GM12878 (cell line): ENCODE data around the gene VRTN. TPM values are rescaled to one million over a fixed set of nuclear protein-coding genes. Genes with fewer than 3 reads are reported as not detected.

Experiments used
- ATAC-seq: fragments of 200-7000 bp; cut with Tn5 transposase; 3 replicates; pipeline ENCODE4 v1.9.1; 2020; ENCODE audit warnings: mild to moderate bottlenecking, moderate library complexity
- BruUV-seq: library from RNA; stranded (reverse); fragments of 400-500 nt; replicated peaks from 2 replicates; lab custom pipeline; 2021; lab: Mats Ljungman, UMichigan
- CTCF ChIA-PET: fragments of 300-600 bp; sonication (Branson Sonifier 250); formaldehyde crosslinking; extraction: SDS; loops from one replicate; lab custom pipeline; 2021; ENCODE audit warnings: inconsistent platforms; lab: Yijun Ruan, JAX
- POLR2A ChIA-PET: fragments of 350-600 bp; formaldehyde crosslinking; extraction: SDS; loops from one replicate; lab custom pipeline; 2021; ENCODE audit warnings: inconsistent platforms; lab: Charles Lee
- RAD21 ChIA-PET: fragments of 300-600 bp; sonication (Branson Sonifier 250); formaldehyde crosslinking; loops from one replicate; lab custom pipeline; 2023; ENCODE audit warnings: antibody characterized with exemption; ENCODE audit not compliant: unreplicated experiment; lab: Charles Lee
- SMC1A ChIA-PET: fragments of 300-600 bp; sonication (Branson Sonifier 250); formaldehyde crosslinking; loops from one replicate; lab custom pipeline; 2023; ENCODE audit not compliant: unreplicated experiment, uncharacterized antibody; lab: Charles Lee
- DNase-seq: peaks from one replicate; pipeline ENCODE4 v3.0.0-alpha.2; 2011; ENCODE audit warnings: low read depth, low spot score
- FAIRE-seq: peaks from 3 replicates; lab custom pipeline; 2011; peaks lifted over from hg19 to GRCh38; lab: Jason Lieb, UNC
- H2AFZ ChIP-seq: 2 replicates; pipeline ENCODE4 v1.6.0; 2011; ENCODE audit warnings: low read depth, low read length, control low read depth; ENCODE audit not compliant: control insufficient read depth
- H3K27ac ChIP-seq: 2 replicates; pipeline ENCODE4 v1.5.1; 2011; ENCODE audit warnings: control low read depth; ENCODE audit not compliant: control insufficient read depth, insufficient read depth
- H3K27me3 ChIP-seq, 2 experiments: replicated peaks in 1 of 2; 2 replicates each; pipeline versions ENCODE4 v1.6.0 to v1.6.1; 2011; ENCODE audit warnings: low read length in 1 of 2; ENCODE audit not compliant: control insufficient read depth in 2 of 2, insufficient read depth in 2 of 2
- H3K36me3 ChIP-seq, 2 experiments: 2 replicates each; pipeline ENCODE4 v1.5.1; 2011; ENCODE audit warnings: low read length in 1 of 2; ENCODE audit not compliant: control insufficient read depth in 2 of 2, insufficient read depth in 2 of 2
- H3K4me1 ChIP-seq: 2 replicates; pipeline ENCODE4 v1.6.1; 2011; ENCODE audit warnings: mild to moderate bottlenecking, low read length, moderate library complexity, mixed read lengths; ENCODE audit not compliant: control insufficient read depth, insufficient read depth
- H3K4me2 ChIP-seq: 2 replicates; pipeline ENCODE4 v1.6.0; 2011; ENCODE audit warnings: control low read depth; ENCODE audit not compliant: control insufficient read depth, insufficient read depth
- H3K4me3 ChIP-seq: fragments of 200-600 bp; sonication (generic); 2 replicates; pipeline ENCODE4 v1.5.1; 2016
- H3K79me2 ChIP-seq: 2 replicates; pipeline ENCODE4 v1.6.0; 2011; ENCODE audit warnings: low read length; ENCODE audit not compliant: control insufficient read depth, insufficient read depth
- H3K9ac ChIP-seq: 2 replicates; pipeline ENCODE4 v1.8.0; 2011; ENCODE audit warnings: low read length, control low read depth, mixed read lengths; ENCODE audit not compliant: control insufficient read depth, insufficient read depth
- H3K9me3 ChIP-seq: replicated peaks from 3 replicates; pipeline ENCODE4 v1.5.1; 2011; ENCODE audit warnings: mild to moderate bottlenecking, low read length; ENCODE audit not compliant: control insufficient read depth, insufficient read depth
- H4K20me1 ChIP-seq: 2 replicates; pipeline ENCODE4 v1.6.0; 2011; ENCODE audit not compliant: control insufficient read depth, insufficient read depth
- EGR1 ChIP-seq, 2 experiments: IDR thresholded peaks; 1 replicate in 1 of 2; 2 replicates in 1 of 2; pipeline ENCODE4 v1.6.1; 2011 to 2012; ENCODE audit warnings: low read depth in 2 of 2, low read length in 2 of 2, borderline replicate concordance in 1 of 2, mild to moderate bottlenecking in 1 of 2, moderate library complexity in 1 of 2
- ETV6 ChIP-seq, 2 experiments: fragments of 450-650 bp in 1 of 2; IDR thresholded peaks in 1 of 2; conservative IDR thresholded peaks in 1 of 2; 2 replicates each; pipeline ENCODE4 v1.6.1; 2014; ENCODE audit warnings: antibody characterized with exemption in 1 of 2, borderline replicate concordance in 1 of 2, low read depth in 1 of 2, mild to moderate bottlenecking in 1 of 2, moderate library complexity in 1 of 2
- EZH2 ChIP-seq: IDR thresholded peaks from 2 replicates; pipeline ENCODE4 v1.6.1; 2012; ENCODE audit warnings: low read depth, mild to moderate bottlenecking, control low read depth, inconsistent platforms, low read length, borderline replicate concordance; ENCODE audit not compliant: control insufficient read depth
- FOS ChIP-seq: IDR thresholded peaks from 3 replicates; pipeline ENCODE4 v1.6.1; 2011; ENCODE audit warnings: borderline replicate concordance; ENCODE audit not compliant: insufficient read length; ENCODE audit errors: extremely low read depth
- KDM1A ChIP-seq: fragments of 200-600 bp; sonication (generic); IDR thresholded peaks from 2 replicates; pipeline ENCODE4 v1.6.1; 2016; ENCODE audit warnings: borderline replicate concordance
- PML ChIP-seq: IDR thresholded peaks from 2 replicates; pipeline ENCODE4 v1.6.1; 2012; ENCODE audit warnings: low read length, inconsistent platforms
- POLR2A ChIP-seq: IDR thresholded peaks from 2 replicates; pipeline ENCODE4 v1.6.1; 2011; ENCODE audit warnings: low read depth, mild to moderate bottlenecking, low read length
- POLR2AphosphoS2 ChIP-seq: IDR thresholded peaks from 2 replicates; pipeline ENCODE4 v1.6.1; 2011; ENCODE audit warnings: low read depth, mild to moderate bottlenecking, low read length, improper control_type of control experiment, moderate library complexity
- POU2F2 ChIP-seq: IDR thresholded peaks from 3 replicates; pipeline ENCODE4 v1.6.1; 2011; ENCODE audit warnings: low read depth, mild to moderate bottlenecking, low read length, borderline replicate concordance
- RFX5 ChIP-seq: IDR thresholded peaks from 2 replicates; pipeline ENCODE4 v1.6.1; 2011; ENCODE audit warnings: low read depth, low read length, improper control_type of control experiment
- RUNX3 ChIP-seq: IDR thresholded peaks from 2 replicates; pipeline ENCODE4 v1.6.1; 2012; ENCODE audit warnings: low read length, inconsistent platforms
- SPI1 ChIP-seq: IDR thresholded peaks from 2 replicates; pipeline ENCODE4 v1.6.1; 2011; ENCODE audit warnings: low read depth, mild to moderate bottlenecking, low read length, moderate library complexity, borderline replicate concordance; ENCODE audit not compliant: insufficient read depth
- TCF7 ChIP-seq: IDR thresholded peaks from 2 replicates; pipeline ENCODE4 v1.6.1; 2014; ENCODE audit warnings: antibody characterized with exemption, borderline replicate concordance
- ZNF207 ChIP-seq: fragments of 450-650 bp; IDR thresholded peaks from 2 replicates; pipeline ENCODE4 v1.6.1; 2014; ENCODE audit warnings: antibody characterized with exemption, mild to moderate bottlenecking, borderline replicate concordance
- ZNF24 ChIP-seq: fragments of 450-650 bp; IDR thresholded peaks from 2 replicates; pipeline ENCODE4 v1.6.1; 2017; ENCODE audit warnings: antibody characterized with exemption, mild to moderate bottlenecking
- ZSCAN29 ChIP-seq: fragments of 450-650 bp; IDR thresholded peaks from 2 replicates; pipeline ENCODE4 v1.6.1; 2017; ENCODE audit warnings: mild to moderate bottlenecking, moderate library complexity
- WGBS: methylation state at CpG from one replicate; pipeline ENCODE4 v1.1.6; 2016; ENCODE audit warnings: low lambda C conversion rate; ENCODE audit not compliant: insufficient replicate concordance, insufficient coverage; ENCODE audit errors: missing lambda C conversion rate; 5-methylcytosine and 5-hydroxymethylcytosine counted together
- in situ Hi-C: fragments of 300-500 bp; cut with MboI; formaldehyde crosslinking; loops from 9 replicates; pipeline ENCODE4 v1.14.3; 2018; ENCODE audit warnings: mixed read lengths
- intact Hi-C: fragments of 100-400 bp; cut with micrococcal nuclease; formaldehyde crosslinking; loops from one replicate; pipeline ENCODE4 v1.14.2; 2022; ENCODE audit not compliant: unreplicated experiment
- polyA plus RNA-seq, 11 experiments: library from polyadenylated mRNA; depleted of rRNA in 4 of 11; unstranded in 6 of 11; stranded (reverse) in 5 of 11; fragments of >200 nt; fragmentation: Nextera tagmentation in 4 of 11; fragmentation: Illumina TruSeq in 1 of 11; extraction: Ambion mirVana in 4 of 11; extraction: Trizol in 1 of 11; gene quantifications; 1 replicate in 1 of 11; 2 replicates in 10 of 11; pipeline versions ENCODE4 v1.2.1 to v1.2.3, GENCODE V29; 2011 to 2016; ENCODE audit warnings: inconsistent platforms in 2 of 11, missing spikeins in 2 of 11, low read depth in 1 of 11
- total RNA-seq, 4 experiments: library from RNA; depleted of rRNA in 3 of 4; stranded (reverse); fragments of >200 nt in 3 of 4; fragmentation: Illumina TruSeq in 1 of 4; extraction: Trizol in 1 of 4; gene quantifications; 2 replicates each; pipeline versions ENCODE4 v1.2.1 to v1.2.3, GENCODE V29; 2013 to 2021
- TF ChIP-seq, protein P1 (sequence below): fragments of 450-650 bp; IDR thresholded peaks from 2 replicates; pipeline ENCODE4 v1.6.1; 2016; ENCODE audit warnings: mild to moderate bottlenecking
- TF ChIP-seq, protein P2 (sequence below): IDR thresholded peaks from 2 replicates; pipeline ENCODE4 v1.6.1; 2011; ENCODE audit warnings: low read depth, mild to moderate bottlenecking, low read length, moderate library complexity, borderline replicate concordance; ENCODE audit errors: extremely low read depth
- TF ChIP-seq, protein P3 (sequence below): fragments of 450-650 bp; IDR thresholded peaks from 2 replicates; pipeline ENCODE4 v1.6.1; 2017; ENCODE audit warnings: mild to moderate bottlenecking, moderate library complexity

Gene VRTN
- total and polyA plus RNA-seq, 10 of the 15 experiments (the other 5 are each of a cell fraction or from before 2014, with no cell fraction given): 0.31 TPM; not detected in 9

DNA sequence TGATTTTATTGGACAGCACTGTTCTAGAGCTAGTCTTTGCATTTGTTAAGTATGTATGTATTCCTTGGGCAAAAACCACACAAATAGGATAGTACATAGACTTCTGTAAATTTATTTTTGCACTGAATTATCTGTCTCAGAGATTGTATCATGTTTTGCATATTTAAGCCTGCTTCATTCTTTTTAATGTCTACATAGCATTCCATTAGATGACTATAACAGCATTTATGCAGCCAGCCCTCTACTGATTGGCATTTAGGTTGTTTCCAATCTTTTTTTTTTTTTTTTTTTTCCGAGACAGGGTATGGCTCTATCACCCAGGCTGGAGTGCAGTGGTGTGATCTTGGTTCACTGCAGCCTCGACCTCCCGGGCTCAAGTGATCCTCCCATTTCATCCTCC is 43.2 kb downstream of the VRTN start:
- H3K36me3 ChIP-seq: no peaks in the 10 kb centered on the region
- no peak overlapping the region for H3K4me3 ChIP-seq
- H4K20me1 ChIP-seq: no peaks in the 10 kb centered on the region
- TF ChIP-seq ZNF24 (no peak), FOS (no peak), POLR2AphosphoS2 (no peak), ETV6 (conservative IDR thresholded peaks at IDR 0.05 in 1 of 2, IDR thresholded peaks at IDR 0.05 in 1 of 2; ENCODE audit: borderline replicate concordance in 1 of 2, low read depth in 1 of 2) (no peak), ZSCAN29 (no peak), RUNX3 (no peak), ZNF207 (no peak), TCF7 (no peak), SPI1 (no peak), RFX5 (no peak), POLR2A (no peak), EGR1 (IDR thresholded peaks at IDR 0.05; ENCODE audit: borderline replicate concordance in 1 of 2, low read depth in 2 of 2, low read length in 2 of 2) (no peak), PML (no peak), POU2F2 (no peak), EZH2 (no peak), KDM1A (no peak)
- TF ChIP-seq, protein P1, sequence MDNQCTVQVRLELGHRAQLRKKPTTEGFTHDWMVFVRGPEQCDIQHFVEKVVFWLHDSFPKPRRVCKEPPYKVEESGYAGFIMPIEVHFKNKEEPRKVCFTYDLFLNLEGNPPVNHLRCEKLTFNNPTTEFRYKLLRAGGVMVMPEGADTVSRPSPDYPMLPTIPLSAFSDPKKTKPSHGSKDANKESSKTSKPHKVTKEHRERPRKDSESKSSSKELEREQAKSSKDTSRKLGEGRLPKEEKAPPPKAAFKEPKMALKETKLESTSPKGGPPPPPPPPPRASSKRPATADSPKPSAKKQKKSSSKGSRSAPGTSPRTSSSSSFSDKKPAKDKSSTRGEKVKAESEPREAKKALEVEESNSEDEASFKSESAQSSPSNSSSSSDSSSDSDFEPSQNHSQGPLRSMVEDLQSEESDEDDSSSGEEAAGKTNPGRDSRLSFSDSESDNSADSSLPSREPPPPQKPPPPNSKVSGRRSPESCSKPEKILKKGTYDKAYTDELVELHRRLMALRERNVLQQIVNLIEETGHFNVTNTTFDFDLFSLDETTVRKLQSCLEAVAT: no peak
- TF ChIP-seq, protein P2, sequence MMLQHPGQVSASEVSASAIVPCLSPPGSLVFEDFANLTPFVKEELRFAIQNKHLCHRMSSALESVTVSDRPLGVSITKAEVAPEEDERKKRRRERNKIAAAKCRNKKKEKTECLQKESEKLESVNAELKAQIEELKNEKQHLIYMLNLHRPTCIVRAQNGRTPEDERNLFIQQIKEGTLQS: no peak
- TF ChIP-seq, protein P3, sequence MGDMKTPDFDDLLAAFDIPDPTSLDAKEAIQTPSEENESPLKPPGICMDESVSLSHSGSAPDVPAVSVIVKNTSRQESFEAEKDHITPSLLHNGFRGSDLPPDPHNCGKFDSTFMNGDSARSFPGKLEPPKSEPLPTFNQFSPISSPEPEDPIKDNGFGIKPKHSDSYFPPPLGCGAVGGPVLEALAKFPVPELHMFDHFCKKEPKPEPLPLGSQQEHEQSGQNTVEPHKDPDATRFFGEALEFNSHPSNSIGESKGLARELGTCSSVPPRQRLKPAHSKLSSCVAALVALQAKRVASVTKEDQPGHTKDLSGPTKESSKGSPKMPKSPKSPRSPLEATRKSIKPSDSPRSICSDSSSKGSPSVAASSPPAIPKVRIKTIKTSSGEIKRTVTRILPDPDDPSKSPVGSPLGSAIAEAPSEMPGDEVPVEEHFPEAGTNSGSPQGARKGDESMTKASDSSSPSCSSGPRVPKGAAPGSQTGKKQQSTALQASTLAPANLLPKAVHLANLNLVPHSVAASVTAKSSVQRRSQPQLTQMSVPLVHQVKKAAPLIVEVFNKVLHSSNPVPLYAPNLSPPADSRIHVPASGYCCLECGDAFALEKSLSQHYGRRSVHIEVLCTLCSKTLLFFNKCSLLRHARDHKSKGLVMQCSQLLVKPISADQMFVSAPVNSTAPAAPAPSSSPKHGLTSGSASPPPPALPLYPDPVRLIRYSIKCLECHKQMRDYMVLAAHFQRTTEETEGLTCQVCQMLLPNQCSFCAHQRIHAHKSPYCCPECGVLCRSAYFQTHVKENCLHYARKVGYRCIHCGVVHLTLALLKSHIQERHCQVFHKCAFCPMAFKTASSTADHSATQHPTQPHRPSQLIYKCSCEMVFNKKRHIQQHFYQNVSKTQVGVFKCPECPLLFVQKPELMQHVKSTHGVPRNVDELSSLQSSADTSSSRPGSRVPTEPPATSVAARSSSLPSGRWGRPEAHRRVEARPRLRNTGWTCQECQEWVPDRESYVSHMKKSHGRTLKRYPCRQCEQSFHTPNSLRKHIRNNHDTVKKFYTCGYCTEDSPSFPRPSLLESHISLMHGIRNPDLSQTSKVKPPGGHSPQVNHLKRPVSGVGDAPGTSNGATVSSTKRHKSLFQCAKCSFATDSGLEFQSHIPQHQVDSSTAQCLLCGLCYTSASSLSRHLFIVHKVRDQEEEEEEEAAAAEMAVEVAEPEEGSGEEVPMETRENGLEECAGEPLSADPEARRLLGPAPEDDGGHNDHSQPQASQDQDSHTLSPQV: no peak
- H3K4me1 ChIP-seq: no peaks in the 10 kb centered on the region
- H2AFZ ChIP-seq: no peak overlapping the region
- DNase-seq: no peak
- H3K9me3 ChIP-seq: no peaks in the 10 kb centered on the region
- ChIA-PET CTCF (no interaction called here), SMC1A (interaction anchor here (0.6 kb wide), 1 partner anchor 9 kb away, joined by 3 read pairs; no protein-coding TSS in a partner anchor), POLR2A (no interaction called here), RAD21 (no interaction called here)
- no peaks in the 10 kb centered on the region for H3K79me2 ChIP-seq
- no peak for FAIRE-seq
- no CpG with 5 or more reads among the region's 3 CpGs for WGBS
- intact Hi-C loops: no loop called here
- no peak for ATAC-seq
- no peak overlapping the region for H3K9ac ChIP-seq
- in situ Hi-C loops: no loop called here
- H3K27ac ChIP-seq: no peak overlapping the region
- H3K27me3 ChIP-seq: no peaks in the 10 kb centered on the region; a peak in 1 of 4 replicates
- no TSS peak for BruUV-seq
- H3K4me2 ChIP-seq: no peak overlapping the region
